SK-N-SH (cell line): ENCODE data around the gene SPINK9.

Source experiments
- CHD2 ChIP-seq: fragments of 150-350 bp; IDR thresholded peaks from 2 replicates; pipeline ENCODE4 v1.6.1; 2018; ENCODE audit warnings: low read length; ENCODE audit not compliant: partially characterized antibody
- CTCF ChIP-seq: fragments of 200-600 bp; sonication (generic); IDR thresholded peaks from 2 replicates; pipeline ENCODE4 v1.6.1; 2017; ENCODE audit warnings: antibody characterized with exemption, mild to moderate bottlenecking, moderate library complexity
- REST ChIP-seq: IDR thresholded peaks from 2 replicates; pipeline ENCODE4 v1.6.1; 2012; ENCODE audit warnings: mild to moderate bottlenecking, low read depth, low read length, moderate library complexity
- SIN3A ChIP-seq: IDR thresholded peaks from 2 replicates; pipeline ENCODE4 v1.6.1; 2012; ENCODE audit warnings: low read depth, mild to moderate bottlenecking, low read length, moderate library complexity, borderline replicate concordance
- SMC3 ChIP-seq: IDR thresholded peaks from 2 replicates; pipeline ENCODE4 v1.6.1; 2012; ENCODE audit warnings: low read depth, low read length, improper control_type of control experiment

DNA sequence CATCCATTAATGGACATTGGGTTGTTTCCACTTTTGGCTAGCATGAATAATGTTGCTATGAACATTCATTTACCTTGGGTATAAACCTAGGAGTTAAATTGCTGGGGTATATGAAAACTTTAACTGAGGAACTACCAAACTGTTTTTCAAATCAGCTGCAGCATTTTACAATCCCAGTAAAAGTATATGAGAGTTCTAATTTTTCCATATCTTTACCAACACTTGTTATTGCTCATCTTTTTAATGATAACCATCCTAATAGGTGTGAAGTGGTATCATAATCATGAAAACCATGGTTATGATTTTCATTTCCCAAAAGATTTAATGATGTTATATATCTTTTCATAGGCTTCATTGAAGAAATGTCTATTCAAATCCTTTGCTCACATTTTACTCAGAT lies 32.9 kb downstream of the SPINK9 start:
- no peak for TF ChIP-seq SMC3
- no peak for TF ChIP-seq REST
- TF ChIP-seq SIN3A, result no peak
- no peak for TF ChIP-seq CTCF
- no peak for TF ChIP-seq CHD2
